Endothelial cell of umbilical vein (primary cell): ENCODE results near the gene SLC6A18. TPM values are rescaled to one million over a fixed set of nuclear protein-coding genes. Genes with fewer than 3 reads are reported as not detected.

Source experiments
- BruUV-seq: library from RNA; stranded (reverse); fragments of 400-500 nt; replicated peaks from 2 replicates; lab custom pipeline; 2021; lab: Mats Ljungman, UMichigan
- CTCF ChIA-PET: fragments of 300-600, 350-600 bp; sonication (Branson Sonifier 250); formaldehyde crosslinking; loops from one replicate; lab custom pipeline; 2021; ENCODE audit warnings: antibody characterized with exemption, inconsistent platforms; lab: Charles Lee
- POLR2A ChIA-PET: fragments of 300-600, 350-600 bp; sonication (Branson Sonifier 250); formaldehyde crosslinking; loops from one replicate; lab custom pipeline; 2021; ENCODE audit warnings: antibody characterized with exemption, inconsistent platforms; lab: Charles Lee
- DNase-seq: peaks from one replicate; pipeline ENCODE4 v3.0.0-alpha.2; 2011; ENCODE audit warnings: low read depth, low spot score
- FAIRE-seq: peaks from 2 replicates; lab custom pipeline; 2011; peaks lifted over from hg19 to GRCh38; lab: Jason Lieb, UNC
- H2AFZ ChIP-seq: 2 replicates; pipeline ENCODE4 v1.6.0; 2012; ENCODE audit warnings: low read depth, low read length, control low read depth, inconsistent platforms
- H3K27ac ChIP-seq: 2 replicates; pipeline ENCODE4 v1.5.1; 2011; ENCODE audit warnings: low read depth, mild to moderate bottlenecking, control low read depth, low read length, moderate library complexity; ENCODE audit not compliant: insufficient read depth
- H3K27me3 ChIP-seq, 2 experiments: 2 replicates each; pipeline versions ENCODE4 v1.6.0 to v1.6.1; 2011; ENCODE audit warnings: low read length in 2 of 2, mixed read lengths in 1 of 2; ENCODE audit not compliant: control insufficient read depth in 2 of 2, insufficient read depth in 2 of 2
- H3K36me3 ChIP-seq, 2 experiments: 2 replicates in 1 of 2; 3 replicates in 1 of 2; pipeline ENCODE4 v1.5.1; 2011; ENCODE audit warnings: low read length in 2 of 2, mild to moderate bottlenecking in 1 of 2, moderate library complexity in 1 of 2; ENCODE audit not compliant: control insufficient read depth in 2 of 2, insufficient read depth in 2 of 2; ENCODE audit errors: extremely low read depth in 1 of 2
- H3K4me1 ChIP-seq: 3 replicates; pipeline ENCODE4 v1.5.1; 2011; ENCODE audit warnings: mild to moderate bottlenecking, low read length; ENCODE audit not compliant: control insufficient read depth, insufficient read depth; ENCODE audit errors: extremely low read depth
- H3K4me2 ChIP-seq: 2 replicates; pipeline ENCODE4 v1.6.1; 2011; ENCODE audit warnings: low read length, control low read depth, mixed read lengths; ENCODE audit not compliant: insufficient read depth
- H3K4me3 ChIP-seq, 3 experiments: fragments of 200-600 bp in 1 of 3; sonication (generic), shearing (Covaris generic) in 1 of 3; replicated peaks in 1 of 3; 2 replicates each; pipeline ENCODE4 v1.5.1; 2011 to 2016; ENCODE audit warnings: control low read depth in 3 of 3, low read length in 3 of 3, mild to moderate bottlenecking in 2 of 3, inconsistent platforms in 1 of 3, low read depth in 1 of 3, moderate library complexity in 1 of 3; ENCODE audit not compliant: insufficient read depth in 1 of 3
- H3K79me2 ChIP-seq: 2 replicates; pipeline ENCODE4 v1.6.0; 2012; ENCODE audit warnings: low read length, inconsistent platforms; ENCODE audit not compliant: control insufficient read depth, insufficient read depth
- H3K9ac ChIP-seq: replicated peaks from 2 replicates; pipeline ENCODE3; 2011; ENCODE audit warnings: low read length, control low read depth; ENCODE audit not compliant: insufficient read depth; ENCODE audit errors: extremely low read depth
- H3K9me1 ChIP-seq: replicated peaks from 3 replicates; pipeline ENCODE4 v1.6.0; 2011; ENCODE audit warnings: mild to moderate bottlenecking, low read length; ENCODE audit not compliant: control insufficient read depth, insufficient read depth; ENCODE audit errors: extremely low read depth
- H3K9me3 ChIP-seq: replicated peaks from 2 replicates; pipeline ENCODE4 v1.5.1; 2012; ENCODE audit warnings: low read length, inconsistent platforms; ENCODE audit not compliant: control insufficient read depth, insufficient read depth
- H4K20me1 ChIP-seq: replicated peaks from 2 replicates; pipeline ENCODE3; 2011; ENCODE audit warnings: mild to moderate bottlenecking, low read length; ENCODE audit not compliant: control insufficient read depth, insufficient read depth; ENCODE audit errors: extremely low read depth
- CTCF ChIP-seq, 2 donors: IDR thresholded peaks; 1 replicate in 1 of 2; 2 replicates in 1 of 2; pipeline ENCODE4 v1.5.1; 2011; ENCODE audit warnings: low read length in 2 of 2, mild to moderate bottlenecking in 2 of 2, moderate library complexity in 2 of 2, control low read depth in 1 of 2, inconsistent platforms in 1 of 2, low read depth in 1 of 2; ENCODE audit not compliant: insufficient read depth in 1 of 2; ENCODE audit errors: extremely low read depth in 1 of 2
- EZH2 ChIP-seq: IDR thresholded peaks from 2 replicates; pipeline ENCODE4 v1.6.1; 2012; ENCODE audit warnings: borderline replicate concordance, low read depth, mild to moderate bottlenecking, moderate library complexity, low read length, inconsistent platforms; ENCODE audit not compliant: severe bottlenecking
- FOS ChIP-seq: IDR thresholded peaks from 2 replicates; pipeline ENCODE4 v1.6.1; 2011; ENCODE audit warnings: mild to moderate bottlenecking, low read length, moderate library complexity, borderline replicate concordance; ENCODE audit not compliant: insufficient read depth
- GATA2 ChIP-seq: IDR thresholded peaks from 2 replicates; pipeline ENCODE4 v1.7.0; 2011; ENCODE audit warnings: low read depth, mild to moderate bottlenecking, moderate library complexity, mixed read lengths, low read length; ENCODE audit not compliant: insufficient read length, insufficient read depth
- JUN ChIP-seq: IDR thresholded peaks from 2 replicates; pipeline ENCODE4 v1.6.1; 2011; ENCODE audit warnings: borderline replicate concordance, low read depth; ENCODE audit not compliant: insufficient read length, insufficient read depth
- MAX ChIP-seq: IDR thresholded peaks from 2 replicates; pipeline ENCODE4 v1.6.1; 2011; ENCODE audit not compliant: insufficient read depth, insufficient read length
- MYC ChIP-seq: IDR thresholded peaks from one replicate; pipeline ENCODE4 v1.6.1; 2011; ENCODE audit warnings: mild to moderate bottlenecking, low read depth, low read length
- POLR2A ChIP-seq: IDR thresholded peaks from 2 replicates; pipeline ENCODE4 v1.6.1; 2012; ENCODE audit warnings: low read depth, mild to moderate bottlenecking, control low read depth, low read length
- POLR2AphosphoS5 ChIP-seq: IDR thresholded peaks from 2 replicates; pipeline ENCODE4 v1.6.1; 2012; ENCODE audit warnings: low read depth, mild to moderate bottlenecking, control low read depth, low read length, moderate library complexity; ENCODE audit not compliant: insufficient read depth
- dilution Hi-C: fragments of 300-500 bp; cut with MboI; formaldehyde crosslinking; loops from one replicate; pipeline ENCODE4 v1.15.0; 2019; ENCODE audit warnings: low sequenced_read_pairs; ENCODE audit not compliant: extremely low pct_ligation_motif_present
- intact Hi-C: fragments of 100-400 bp; cut with micrococcal nuclease; formaldehyde crosslinking; loops from one replicate; pipeline ENCODE4 v1.10.0; 2022
- polyA plus RNA-seq, 4 experiments: library from polyadenylated mRNA; depleted of rRNA in 3 of 4; stranded (reverse) in 3 of 4; unstranded in 1 of 4; fragments of >200 nt; gene quantifications; 2 replicates each; pipeline versions ENCODE4 v1.2.1 to v1.2.3, GENCODE V29; 2011 to 2012; ENCODE audit warnings: missing spikeins in 1 of 4
- total RNA-seq: library from RNA; stranded (reverse); gene quantifications from 2 replicates; pipeline ENCODE4 v1.2.3, GENCODE V29; 2021

Gene SLC6A18
- total and polyA plus RNA-seq, 2 donors (not counting 3 experiments of a cell fraction or from before 2014, with no cell fraction given) = not detected

- dilution Hi-C loops = no loop called here
- Histone ChIP-seq H3K9me3 (no peaks in the 10 kb centered on the region), H3K27ac (no peak overlapping the region), H2AFZ (no peak overlapping the region), H3K36me3 (no peaks in the 10 kb centered on the region), H3K27me3 (no peaks in the 10 kb centered on the region), H3K4me1 (peaks cover 3% of the 10 kb centered on the region), H4K20me1 (no peaks in the 10 kb centered on the region), H3K4me3 (no peak overlapping the region), H3K9me1 (no peaks in the 10 kb centered on the region), H3K79me2 (no peaks in the 10 kb centered on the region), H3K9ac (no peak overlapping the region), H3K4me2 (no peak overlapping the region)
- ChIA-PET POLR2A (no interaction called here), CTCF (no interaction called here)
- intact Hi-C loops = no loop called here
- no peak for TF ChIP-seq CTCF (IDR thresholded peaks at IDR 0.05; ENCODE audit: extremely low read depth in 1 of 2, insufficient read depth in 1 of 2, low read depth in 1 of 2, low read length in 2 of 2)
- no peak for TF ChIP-seq POLR2AphosphoS5
- TF ChIP-seq GATA2 = no peak
- no peak for TF ChIP-seq POLR2A
- no peak for TF ChIP-seq MAX
- no peak for TF ChIP-seq MYC
- TF ChIP-seq EZH2 = no peak
- no peak for TF ChIP-seq FOS
- TF ChIP-seq JUN = no peak
- DNase-seq (no peak), FAIRE-seq (no peak)
- BruUV-seq = no TSS peak
Observed at GRCh38 chr5:1256776-1257175, 31.6 kb downstream of the SLC6A18 start.
